ENCODE results near the gene DIP2B.

The DIP2B gene

DNA sequence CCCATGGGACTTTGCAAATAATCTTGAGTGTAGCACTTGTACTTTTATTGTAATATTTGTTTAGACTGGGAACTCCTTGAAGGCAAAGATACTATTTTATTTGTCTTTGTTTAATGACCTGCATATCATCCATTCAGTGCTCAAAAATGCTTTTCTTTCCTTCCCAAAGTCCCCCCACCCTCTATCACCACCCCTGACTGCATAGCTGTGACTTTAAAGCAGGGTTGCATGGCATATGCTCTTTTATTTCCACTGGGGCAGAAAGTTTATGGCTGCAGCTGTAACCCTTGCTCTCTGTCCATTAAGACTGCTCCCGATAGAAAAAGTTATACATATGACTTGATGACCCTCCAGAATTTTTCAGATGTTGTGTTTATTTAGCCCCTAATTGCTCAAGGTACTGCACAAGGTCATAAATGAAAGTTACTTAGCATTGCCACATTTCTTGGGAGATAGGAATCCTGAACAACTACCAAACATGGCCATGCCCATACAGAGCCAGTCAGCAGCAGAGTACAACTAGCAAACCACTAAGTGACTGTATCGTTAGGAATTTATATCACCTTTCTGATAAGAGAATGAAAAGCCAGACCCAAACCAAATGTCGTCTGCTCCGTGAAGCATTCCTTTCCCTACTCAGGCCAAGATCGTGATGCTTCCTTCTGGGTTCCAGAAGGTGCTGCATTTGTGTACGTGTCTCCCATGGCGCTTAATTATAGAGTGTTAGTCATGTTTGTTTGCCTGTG, 114.3 kb downstream of the DIP2B start:
- no peaks in the 10 kb centered on the region for H3K36me3 ChIP-seq
- no peak overlapping the region for H3K4me3 ChIP-seq (ENCODE audit: low read depth, low read length)
- no peaks in the 10 kb centered on the region for H3K9me3 ChIP-seq
- TF ChIP-seq, protein P1, sequence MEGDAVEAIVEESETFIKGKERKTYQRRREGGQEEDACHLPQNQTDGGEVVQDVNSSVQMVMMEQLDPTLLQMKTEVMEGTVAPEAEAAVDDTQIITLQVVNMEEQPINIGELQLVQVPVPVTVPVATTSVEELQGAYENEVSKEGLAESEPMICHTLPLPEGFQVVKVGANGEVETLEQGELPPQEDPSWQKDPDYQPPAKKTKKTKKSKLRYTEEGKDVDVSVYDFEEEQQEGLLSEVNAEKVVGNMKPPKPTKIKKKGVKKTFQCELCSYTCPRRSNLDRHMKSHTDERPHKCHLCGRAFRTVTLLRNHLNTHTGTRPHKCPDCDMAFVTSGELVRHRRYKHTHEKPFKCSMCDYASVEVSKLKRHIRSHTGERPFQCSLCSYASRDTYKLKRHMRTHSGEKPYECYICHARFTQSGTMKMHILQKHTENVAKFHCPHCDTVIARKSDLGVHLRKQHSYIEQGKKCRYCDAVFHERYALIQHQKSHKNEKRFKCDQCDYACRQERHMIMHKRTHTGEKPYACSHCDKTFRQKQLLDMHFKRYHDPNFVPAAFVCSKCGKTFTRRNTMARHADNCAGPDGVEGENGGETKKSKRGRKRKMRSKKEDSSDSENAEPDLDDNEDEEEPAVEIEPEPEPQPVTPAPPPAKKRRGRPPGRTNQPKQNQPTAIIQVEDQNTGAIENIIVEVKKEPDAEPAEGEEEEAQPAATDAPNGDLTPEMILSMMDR (IDR thresholded peaks at IDR 0.05; ENCODE audit: low read depth, low read length), result no peak
- H3K27me3 ChIP-seq, result no peaks in the 10 kb centered on the region
- H3K4me1 ChIP-seq, result no peaks in the 10 kb centered on the region
- DNase-seq, result no peak

DNA sequence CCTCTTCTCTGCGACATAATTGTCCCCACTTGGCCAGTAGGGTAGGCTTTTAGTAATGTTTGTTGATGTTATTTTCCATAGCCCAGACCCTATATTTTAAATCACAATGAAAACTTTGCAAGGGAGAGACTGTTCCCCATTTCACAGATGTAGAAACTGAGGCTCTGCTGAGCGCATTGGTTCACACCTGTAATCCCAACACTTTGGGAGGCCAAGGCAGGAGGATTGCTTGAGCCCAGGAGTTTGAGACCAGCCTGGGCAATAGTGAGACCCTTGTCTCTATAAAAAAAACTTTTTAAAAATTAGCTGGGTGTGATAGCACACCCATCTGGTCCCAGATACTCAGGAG, 114.8 kb downstream of the DIP2B start:
- no peaks in the 10 kb centered on the region for H3K4me1 ChIP-seq
- no peak for DNase-seq
- H3K27me3 ChIP-seq, result no peaks in the 10 kb centered on the region
- no peak overlapping the region for H3K4me3 ChIP-seq (ENCODE audit: low read depth, low read length)
- TF ChIP-seq, protein P1 (IDR thresholded peaks at IDR 0.05; ENCODE audit: low read depth, low read length), result no peak
- H3K9me3 ChIP-seq, result no peaks in the 10 kb centered on the region
- no peaks in the 10 kb centered on the region for H3K36me3 ChIP-seq

DNA sequence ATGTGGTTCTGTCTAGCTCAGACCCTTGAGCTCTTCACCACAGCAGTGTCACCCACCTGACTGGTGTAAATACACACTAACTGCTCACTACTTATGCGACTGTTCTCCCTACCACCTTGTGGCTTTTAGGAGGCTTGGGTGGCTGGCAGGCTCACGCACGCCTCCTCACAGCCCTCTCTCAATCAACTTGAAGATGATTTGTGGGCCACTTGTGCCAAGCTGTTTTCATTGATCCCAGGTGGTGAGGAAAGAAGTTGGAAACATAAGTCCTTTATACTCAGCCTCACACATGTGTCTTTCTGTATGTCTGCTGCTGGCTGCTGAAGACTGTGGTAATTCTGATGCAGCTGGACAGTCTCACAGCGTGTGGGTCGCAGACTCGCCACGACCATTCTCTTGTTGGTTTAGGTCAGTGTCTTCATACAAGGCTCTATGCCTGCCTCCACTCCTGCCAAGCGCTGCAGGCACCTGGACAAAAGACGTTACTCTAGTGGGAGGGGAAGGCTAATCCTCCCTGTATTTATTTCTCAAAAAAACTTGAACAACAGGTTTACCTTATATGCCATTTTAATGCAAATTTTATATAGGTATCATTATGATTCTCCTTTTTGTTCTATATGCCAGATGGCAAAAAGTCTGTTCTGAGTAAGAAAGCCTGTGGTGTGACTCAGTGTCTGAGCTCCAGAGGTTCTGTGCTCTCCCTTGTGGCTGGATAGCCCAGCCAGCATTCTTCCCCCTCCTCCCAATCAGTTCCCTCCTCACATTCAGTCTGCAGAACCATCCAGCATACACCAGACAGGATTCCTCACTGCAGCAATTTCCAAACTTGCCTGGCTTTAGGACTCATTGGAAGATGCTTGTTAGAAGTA, 115.6 kb downstream of the DIP2B start:
- Histone ChIP-seq H3K36me3 (no peaks in the 10 kb centered on the region), H3K4me3 (ENCODE audit: low read depth, low read length) (no peak overlapping the region), H3K4me1 (no peaks in the 10 kb centered on the region), H3K9me3 (no peaks in the 10 kb centered on the region), H3K27me3 (no peaks in the 10 kb centered on the region)
- peak; percentile 17 for DNase-seq
- TF ChIP-seq, protein P1 (IDR thresholded peaks at IDR 0.05; ENCODE audit: low read depth, low read length), result no peak; the same call in 1 of the 2 replicates

DNA sequence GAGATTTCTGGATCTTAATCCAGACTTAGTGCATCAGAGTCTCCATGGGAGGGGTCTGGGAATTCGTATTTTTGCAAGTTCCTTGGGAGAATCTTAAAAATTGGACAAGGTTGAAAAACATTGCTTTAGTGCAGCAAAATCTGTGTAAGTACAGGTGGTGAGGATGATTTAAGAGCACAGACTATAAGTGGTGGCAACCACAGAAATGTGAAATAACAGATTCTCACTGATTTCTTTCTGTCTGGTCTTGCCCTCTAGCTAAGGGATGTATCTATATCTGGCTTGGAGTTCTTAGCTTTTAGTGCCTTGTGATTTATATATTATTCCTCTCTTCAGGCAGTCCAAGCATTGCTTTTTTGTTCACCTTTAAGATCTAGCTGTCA, 116.2 kb downstream of the DIP2B start:
- no peaks in the 10 kb centered on the region for H3K27me3 ChIP-seq
- no peak for DNase-seq
- no peaks in the 10 kb centered on the region for H3K9me3 ChIP-seq
- TF ChIP-seq, protein P1 (IDR thresholded peaks at IDR 0.05; ENCODE audit: low read depth, low read length), result no peak
- H3K4me1 ChIP-seq, result no peaks in the 10 kb centered on the region
- no peaks in the 10 kb centered on the region for H3K36me3 ChIP-seq
- no peak overlapping the region for H3K4me3 ChIP-seq (ENCODE audit: low read depth, low read length)

DNA sequence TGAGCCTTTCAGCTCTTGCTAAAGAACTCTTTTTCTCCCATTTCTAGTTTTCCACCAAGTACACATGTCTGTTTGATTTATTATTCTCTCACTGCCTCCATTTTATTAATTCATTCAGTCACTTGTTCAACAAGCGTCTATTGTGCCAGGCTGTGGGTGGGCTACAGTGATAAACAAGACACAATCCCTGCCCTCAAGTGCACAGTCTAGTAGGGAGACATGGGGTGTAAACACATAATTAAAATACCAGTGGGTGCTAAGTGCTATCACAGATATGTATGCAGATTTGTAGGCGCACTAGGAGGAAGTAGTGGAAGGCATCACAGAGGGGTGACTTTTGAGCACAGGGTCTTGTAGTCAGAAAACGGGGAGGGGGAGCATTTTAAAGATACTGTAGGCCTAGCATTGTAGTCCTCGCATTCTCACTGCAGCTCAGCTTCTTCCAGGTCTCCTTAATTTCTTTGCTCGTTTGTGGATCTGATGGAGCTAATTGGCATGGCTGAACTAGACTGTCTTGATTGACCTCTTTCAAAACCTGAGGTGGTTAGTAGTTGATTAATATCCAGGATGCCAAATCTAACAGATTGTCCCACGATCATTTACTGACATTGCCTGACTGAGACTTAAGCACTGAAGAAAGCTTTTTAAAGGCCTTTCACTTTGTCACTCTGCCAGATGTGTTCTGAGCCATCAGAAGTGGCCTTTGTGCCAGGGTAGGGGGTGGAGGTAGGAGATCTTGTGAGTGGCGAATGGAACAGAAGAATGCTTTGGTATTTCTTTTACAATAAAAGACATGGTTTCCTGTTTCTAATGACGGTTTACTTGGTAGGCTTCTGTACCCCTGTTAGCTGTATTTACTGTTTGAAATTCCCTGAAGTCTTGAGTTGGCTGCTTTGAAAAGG, 116.9 kb downstream of the DIP2B start:
- Histone ChIP-seq H3K36me3 (no peaks in the 10 kb centered on the region), H3K4me3 (ENCODE audit: low read depth, low read length) (no peak overlapping the region), H3K9me3 (no peaks in the 10 kb centered on the region), H3K27me3 (no peaks in the 10 kb centered on the region), H3K4me1 (no peaks in the 10 kb centered on the region)
- DNase-seq, result no peak
- TF ChIP-seq, protein P1 (IDR thresholded peaks at IDR 0.05; ENCODE audit: low read depth, low read length), result no peak

Data from BE2C (cell line).